HG02870 (cell line): Measurements from ENCODE around the gene LAMTOR4.
"Not testable (repeated sequence)": the region's sequence is repeated elsewhere in the genome, so short reads cannot be mapped to it uniquely, and the experiment has no call there.

Source experiments
- ATAC-seq: cut with Tn5 transposase; IDR thresholded peaks from one replicate; pipeline ENCODE4 v1.9.1; 2021; ENCODE audit warnings: mild to moderate bottlenecking, moderate library complexity; ENCODE audit not compliant: unreplicated experiment

LAMTOR4 gene

DNA sequence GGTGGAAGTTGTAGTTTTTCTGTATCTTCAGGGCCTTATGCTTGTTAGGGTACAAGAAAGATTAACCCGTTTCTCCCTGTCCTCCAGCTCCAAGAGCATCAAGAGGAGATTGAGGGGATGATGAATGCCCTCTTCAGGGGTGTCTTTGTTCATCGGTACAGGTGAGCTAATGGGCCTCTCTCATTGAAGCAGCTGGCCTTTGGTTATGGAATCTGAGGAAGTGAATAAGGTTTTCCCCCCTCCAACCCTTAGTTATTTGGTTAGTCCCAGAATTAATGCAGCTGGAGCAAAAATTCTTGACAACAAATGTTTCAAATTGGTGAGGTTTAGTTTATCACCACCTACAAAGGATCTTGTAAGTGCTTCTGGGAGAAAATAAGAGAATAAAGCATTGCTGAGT, 46.5 kb downstream of the LAMTOR4 start:
- ATAC-seq = no peak

DNA sequence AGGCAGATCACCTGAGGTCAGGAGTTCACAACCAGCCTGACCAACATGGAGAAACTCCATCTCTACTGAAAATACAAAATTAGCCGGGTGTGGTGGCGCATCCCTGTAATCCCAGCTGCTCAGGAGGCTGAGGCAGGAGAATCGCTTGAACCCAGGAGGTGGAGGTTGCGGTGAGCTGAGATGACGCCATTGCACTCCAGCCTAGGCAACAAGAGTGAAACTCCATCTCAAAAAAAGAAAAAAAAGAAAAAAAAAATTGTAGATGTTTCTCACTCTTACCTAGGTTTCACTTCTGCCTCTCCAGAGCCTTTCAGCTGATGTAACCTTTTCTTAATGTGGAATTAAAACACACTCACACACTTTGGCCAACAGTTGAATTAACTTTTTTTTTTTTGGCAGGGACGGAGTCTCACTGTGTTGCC, 47.2 kb downstream of the LAMTOR4 start:
- not testable (repeated sequence) for ATAC-seq

DNA sequence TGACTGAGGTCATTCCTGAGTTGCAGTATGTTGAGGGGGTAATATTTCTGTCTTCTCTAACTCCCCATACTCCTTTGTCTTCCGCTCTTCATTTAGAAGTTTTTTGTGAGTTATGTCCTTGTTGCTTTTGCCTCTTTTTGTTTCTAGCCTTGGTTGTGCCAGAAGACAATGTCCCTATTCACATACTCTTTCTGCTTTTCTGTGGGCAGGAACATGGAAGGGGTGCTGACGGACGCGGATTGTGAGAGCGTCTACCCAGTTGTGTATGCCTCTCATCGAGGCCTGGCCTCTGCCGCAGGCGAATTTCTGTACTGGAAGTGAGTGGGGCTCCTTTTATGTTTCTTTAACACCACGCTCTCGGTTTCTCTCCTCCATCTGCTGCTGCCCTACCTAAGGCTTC, 49.5 kb downstream of the LAMTOR4 start:
- ATAC-seq = no peak

DNA sequence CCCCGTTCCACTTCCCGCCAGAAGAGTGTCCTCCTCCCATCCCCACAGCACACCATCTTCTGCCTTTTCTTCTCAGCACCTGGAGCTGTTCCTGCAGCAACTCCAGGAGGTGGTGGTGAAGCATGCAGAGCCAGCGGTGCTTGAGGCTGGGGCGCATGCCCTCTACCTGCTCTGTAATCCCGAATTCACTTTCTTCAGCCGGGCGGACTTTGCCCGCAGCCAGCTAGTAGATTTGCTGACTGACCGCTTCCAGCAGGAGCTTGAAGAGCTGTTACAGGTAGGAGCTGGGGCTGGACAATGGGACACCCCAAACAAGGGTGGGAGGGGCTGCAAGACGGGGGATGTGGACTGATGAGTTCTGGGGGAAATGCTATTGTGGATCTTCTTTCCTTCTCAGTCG, 52.0 kb downstream of the LAMTOR4 start:
- no peak for ATAC-seq
